SKM-1 treated with dmso at 0.1 percent for 144 hours (cell line): Measurements from ENCODE around the gene CTNND2.

Source experiments
- DNase-seq: peaks from one replicate; lab custom pipeline; 2025; ENCODE audit not compliant: unreplicated experiment; lab: John Stamatoyannopoulos, UW

The CTNND2 gene

DNA sequence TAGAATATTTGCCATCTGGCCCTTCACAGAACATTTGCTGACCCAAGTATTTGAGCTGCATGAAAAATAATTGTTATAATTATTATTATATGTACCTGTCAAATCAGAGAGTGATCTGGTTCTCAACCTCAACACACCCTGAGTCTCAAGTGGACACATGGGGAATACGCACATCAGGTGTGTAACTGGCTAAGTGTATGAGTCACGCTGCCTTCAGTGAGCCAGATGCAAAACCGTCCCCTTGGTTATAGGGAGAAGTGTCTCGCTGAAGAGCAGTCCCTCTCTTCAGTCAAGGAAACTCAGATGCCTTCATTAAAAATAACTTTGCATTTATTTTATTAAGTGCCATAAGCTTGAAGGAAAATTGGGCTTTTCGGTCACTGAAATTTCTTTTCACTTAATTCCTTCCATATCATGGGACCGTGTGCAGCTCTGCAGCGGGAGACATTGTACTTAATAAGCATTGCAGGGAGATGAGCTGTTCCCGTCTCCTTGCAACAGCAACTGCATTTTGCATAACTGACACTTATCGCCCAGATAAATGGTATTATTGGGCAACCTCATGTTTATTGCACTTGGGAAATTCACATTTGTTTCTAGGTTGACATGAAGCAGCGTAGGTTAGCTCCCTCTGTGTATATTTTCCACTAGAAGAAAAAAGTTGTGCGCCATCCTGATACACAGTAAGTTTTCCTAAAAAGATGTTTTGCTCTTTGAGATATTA is 630.9 kb downstream of the CTNND2 start:
- no peak for DNase-seq

DNA sequence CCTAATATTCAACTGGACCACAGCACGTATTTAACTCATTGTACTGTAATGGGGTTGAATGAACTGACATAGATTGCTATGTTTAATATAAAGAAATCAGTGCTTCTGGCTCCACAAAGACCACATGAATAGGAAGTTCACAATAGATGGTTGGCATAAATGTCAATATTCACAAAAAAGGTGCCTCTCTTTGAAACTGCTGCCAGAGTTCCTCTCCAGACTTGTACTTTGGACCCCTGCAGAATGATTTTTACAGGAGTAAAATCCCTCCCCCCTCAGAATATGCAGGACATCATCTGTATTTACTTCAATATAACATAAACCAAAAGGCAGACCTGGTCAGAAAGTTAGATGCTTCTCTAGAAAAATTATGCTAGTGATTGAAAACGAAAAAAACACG is 634.7 kb downstream of the CTNND2 start:
- DNase-seq = no peak

DNA sequence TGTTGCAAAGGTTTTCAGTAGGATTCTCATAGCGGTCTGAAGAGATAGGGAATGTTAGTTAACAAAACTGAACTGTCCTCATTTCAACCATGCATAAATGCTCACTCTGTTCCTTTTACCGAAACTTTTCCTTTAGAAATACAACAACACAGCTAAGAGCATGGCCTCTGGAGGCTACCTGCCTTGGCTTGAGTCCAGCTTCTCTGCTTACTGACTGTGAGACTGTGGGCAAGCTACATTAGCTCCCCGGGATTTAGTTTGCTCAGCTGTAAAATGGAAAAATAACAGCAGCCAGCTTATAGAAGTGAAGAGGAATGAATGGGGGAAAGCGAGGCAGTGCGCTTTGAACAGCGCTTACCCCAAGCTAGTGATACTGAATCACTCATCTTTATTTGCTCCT is 635.4 kb downstream of the CTNND2 start:
- DNase-seq = no peak

DNA sequence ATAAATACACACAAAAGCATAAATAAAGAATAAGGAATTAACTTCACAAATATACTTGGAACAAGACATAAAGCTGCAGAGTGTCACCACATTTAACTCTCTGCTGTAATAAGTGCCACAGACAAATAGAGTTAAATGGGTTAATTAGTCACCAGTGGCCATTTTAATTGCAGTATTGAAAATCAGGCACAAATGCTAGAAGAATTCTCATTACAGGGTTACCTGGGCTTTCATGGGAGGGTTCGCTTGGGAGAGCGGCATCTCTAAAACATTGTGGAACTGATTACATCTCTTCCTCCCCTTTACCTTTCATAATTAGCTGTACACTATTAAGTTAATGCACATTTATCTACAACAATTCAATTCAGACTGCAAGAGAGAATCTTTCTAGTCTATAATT is 637.9 kb downstream of the CTNND2 start:
- no peak for DNase-seq

- no peak for DNase-seq
Observed at GRCh38 chr5:11261241-11261640, 643.0 kb downstream of the CTNND2 start.

DNA sequence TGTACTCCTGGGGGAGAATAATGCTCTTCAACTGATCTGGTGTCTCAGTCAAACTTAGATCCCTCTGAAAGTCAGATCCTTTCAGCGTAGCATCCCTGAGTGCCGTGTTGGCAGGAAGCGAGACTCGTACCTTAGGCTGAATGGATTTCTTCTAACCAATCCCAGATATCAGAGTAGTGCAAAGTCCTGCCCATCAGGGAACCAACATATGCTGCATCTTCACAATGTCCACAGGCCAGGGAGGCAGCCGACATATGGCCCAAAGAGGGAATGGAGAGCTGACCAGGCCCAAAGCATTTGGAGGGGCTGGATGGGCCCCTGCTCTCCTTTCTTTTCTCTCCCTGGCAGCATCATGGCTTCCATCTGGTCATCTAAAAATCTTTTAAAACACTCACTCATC is 646.2 kb downstream of the CTNND2 start:
- DNase-seq = no peak

- no peak for DNase-seq
Observed at GRCh38 chr5:11252523-11252922, 651.7 kb downstream of the CTNND2 start.

DNA sequence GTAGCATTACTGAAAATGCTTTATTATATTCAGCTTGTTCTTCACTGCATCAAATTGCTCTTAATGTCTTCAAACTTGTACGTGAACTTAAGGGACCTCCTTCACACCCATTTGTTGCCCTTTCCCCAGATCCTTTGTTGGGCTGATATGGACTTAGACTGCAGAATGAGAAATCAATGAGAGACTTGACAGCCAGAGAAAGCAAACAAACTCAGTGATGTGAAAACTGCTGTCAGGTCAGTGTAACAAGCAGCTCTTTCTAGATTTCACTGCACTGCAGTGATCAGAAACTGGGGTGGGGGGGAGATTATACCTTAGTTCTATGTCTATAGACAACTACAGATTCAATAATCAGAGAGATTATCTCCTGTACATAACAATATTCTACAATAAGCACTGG is 652.2 kb downstream of the CTNND2 start:
- DNase-seq = no peak

- DNase-seq = no peak
Observed at GRCh38 chr5:11251247-11251646, 653.0 kb downstream of the CTNND2 start.

DNA sequence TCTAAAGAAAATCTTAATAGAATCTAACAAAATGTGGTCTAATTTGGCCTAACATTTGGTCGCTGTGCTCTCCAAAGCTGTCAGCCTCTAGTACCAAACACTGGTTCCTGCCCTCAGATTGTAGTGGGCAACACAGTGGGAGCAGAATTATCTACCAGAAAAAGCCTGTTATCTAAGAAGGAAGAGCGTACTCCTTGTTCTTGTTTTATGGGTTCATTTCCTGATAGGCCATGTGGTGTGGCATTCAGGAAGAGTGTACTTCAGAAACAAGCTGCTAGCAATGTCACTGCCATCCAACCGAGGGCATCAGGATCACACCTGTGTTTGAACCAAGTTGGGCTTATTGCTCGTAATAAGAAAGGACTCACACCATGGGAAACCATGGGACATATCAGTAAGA is 655.3 kb downstream of the CTNND2 start:
- DNase-seq = no peak

DNA sequence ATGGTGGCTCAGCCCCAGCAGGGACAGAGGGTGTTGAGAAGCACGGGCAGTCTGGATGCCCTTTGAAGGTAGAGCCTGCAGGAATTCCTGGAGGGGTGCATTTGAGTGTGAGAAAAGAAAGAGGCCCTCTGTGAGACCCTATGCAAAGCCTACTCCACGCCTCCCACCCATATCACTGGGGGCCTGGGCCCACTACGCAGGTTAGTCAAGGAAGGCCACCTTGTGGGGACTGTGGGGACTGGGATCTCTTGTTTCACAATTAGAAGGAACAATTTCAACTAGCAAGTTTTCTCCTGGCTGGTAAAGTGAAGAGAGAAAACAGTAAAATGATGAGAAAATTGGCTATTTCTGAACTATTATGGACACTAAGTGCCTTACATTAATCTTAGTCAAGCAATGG is 657.0 kb downstream of the CTNND2 start:
- DNase-seq = no peak

DNA sequence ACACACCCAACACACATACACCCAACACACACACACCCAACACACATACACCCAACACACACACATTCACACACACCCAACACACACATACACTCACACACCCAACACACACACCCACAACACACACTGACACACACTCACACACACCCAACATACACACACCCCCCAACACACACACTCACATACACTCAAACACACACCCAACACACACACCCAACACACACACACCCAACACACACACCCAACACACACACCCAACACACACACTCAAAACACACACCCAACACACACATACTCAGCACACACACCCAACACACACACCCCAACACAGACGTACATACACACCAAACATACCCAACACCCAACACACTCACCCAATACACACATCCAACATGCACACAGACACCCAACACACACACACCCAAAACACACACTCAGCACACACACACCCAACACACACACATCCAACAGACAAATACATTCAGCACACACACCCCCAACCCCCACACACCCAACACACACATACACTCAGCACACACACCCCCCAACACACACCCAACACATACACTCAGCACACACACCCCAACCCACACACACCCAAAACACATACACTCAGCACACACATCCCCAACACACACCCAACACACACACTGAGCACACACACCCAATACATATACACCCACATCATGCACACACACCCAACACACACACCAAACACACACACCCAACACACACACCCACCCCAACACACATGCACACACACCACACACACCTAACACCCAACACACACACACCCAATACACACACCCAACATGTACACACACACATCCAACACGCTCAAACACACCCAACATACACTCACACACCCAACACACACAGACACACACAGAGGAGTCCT is 663.7 kb downstream of the CTNND2 start:
- no peak for DNase-seq

DNA sequence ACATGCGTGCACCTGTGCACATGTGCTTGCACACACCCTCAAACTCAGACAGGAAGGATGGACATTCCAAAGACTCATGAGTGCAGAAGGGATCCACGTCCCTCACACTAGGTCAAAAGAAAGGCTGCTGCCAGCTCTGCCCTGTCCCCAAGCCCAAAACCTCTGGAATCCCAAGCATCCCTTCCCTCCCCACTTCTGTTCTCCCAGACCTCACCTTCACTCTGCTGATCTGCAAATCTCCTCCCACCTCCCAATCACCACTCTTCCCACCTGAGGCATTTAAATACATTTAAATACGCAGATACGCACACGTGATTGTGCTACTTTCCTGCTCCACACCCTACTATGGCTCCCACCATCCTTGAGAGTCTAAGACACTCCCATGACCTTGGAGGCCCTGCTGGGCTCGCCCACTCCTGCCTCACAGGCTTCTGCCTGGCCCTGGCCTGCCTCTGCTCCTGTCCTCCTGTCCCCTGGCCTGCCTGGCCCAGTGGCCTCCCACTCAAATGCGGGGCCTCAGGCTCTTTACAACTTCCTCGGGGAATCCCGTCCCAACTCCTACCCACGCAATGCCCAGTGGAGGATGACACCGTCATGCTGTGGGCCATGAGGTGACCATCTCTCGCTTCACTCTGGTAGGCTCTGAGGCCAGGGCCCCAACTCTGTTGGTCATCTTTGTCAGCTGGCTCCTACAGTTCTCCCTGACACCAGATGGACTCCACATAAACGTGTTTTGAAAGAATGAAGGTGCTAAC is 664.8 kb downstream of the CTNND2 start:
- DNase-seq = no peak

DNA sequence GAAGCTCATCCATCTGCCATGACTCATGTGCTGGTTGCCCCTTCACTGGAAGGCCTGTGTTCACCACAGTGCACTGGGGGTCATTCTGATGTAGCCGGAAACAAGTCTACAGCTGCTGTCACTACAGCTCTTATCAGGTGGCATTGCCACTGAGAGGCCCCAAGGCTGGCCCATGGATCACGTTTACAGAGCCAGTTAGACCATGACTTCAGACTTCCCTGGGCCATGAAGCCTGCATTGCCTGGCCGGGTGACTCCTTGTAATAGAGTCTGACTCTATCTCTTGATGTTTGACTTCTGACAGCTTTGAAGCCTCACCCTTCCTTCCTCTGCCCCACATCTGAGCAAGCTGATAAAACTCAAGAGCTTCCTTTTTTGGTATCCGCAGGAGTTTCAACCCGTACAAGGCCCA is 669.7 kb downstream of the CTNND2 start:
- peak; percentile 77 for DNase-seq

DNA sequence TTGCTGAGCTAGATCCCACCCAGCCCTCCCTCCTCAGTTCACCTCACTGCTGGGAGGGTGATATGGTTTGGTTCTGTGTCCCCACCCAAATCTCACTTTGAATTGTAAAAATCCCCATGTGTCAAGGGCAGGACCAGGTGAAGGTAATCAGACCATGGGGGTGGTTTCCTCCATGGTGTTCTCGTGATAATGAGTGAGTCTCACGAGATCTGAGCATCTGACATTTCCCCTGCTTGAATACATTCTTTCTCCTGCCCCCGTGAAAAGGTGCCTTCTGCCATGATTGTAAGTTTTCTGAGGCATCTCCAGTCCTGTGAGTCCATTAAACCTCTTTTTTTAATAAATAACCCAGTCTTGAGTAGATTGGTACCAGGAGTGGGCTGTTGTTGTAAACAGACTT is 673.4 kb downstream of the CTNND2 start:
- no peak for DNase-seq

GRCh38 chr5:11227064-11227463 is 677.2 kb downstream of the CTNND2 start:
- no peak for DNase-seq

- DNase-seq = no peak
Observed at GRCh38 chr5:11224436-11225187, 679.6 kb downstream of the CTNND2 start.

DNA sequence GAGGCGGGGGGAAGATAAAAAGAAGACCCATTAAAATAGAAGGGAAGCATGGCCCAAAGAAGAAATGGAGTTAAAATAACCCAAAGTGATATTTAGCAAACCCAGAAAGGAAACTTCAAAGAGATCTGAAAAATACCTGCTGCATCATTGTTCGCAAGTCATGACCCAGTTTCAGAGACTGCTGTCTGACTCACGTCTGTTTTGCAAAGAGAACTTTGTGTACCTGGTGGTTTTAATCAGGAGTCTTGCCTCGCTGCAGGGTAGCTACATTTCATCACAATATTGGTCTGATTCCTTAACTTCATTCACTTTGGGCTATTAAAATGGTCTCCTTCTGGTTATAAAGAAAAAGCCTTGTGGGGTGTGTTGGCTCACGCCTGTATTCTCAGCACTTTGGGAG is 682.1 kb downstream of the CTNND2 start:
- no peak for DNase-seq

GRCh38 chr5:11214864-11215644 is 689.2 kb downstream of the CTNND2 start:
- DNase-seq = no peak

- DNase-seq = no peak
Observed at GRCh38 chr5:11212706-11213105, 691.5 kb downstream of the CTNND2 start.
